HAP-1 (cell line): Measurements from ENCODE around the gene IL20RB.

Experiments
- DNase-seq, 2 experiments: peaks; one replicate each; pipeline ENCODE4 v3.0.0-alpha.2; 2016 to 2020; ENCODE audit warnings: low spot score in 2 of 2
- H3K27me3 ChIP-seq: fragments of 250-450 bp; sonication (Bioruptor Pico); 2 replicates; pipeline ENCODE4 v1.5.1; 2020; ENCODE audit warnings: low read depth, mild to moderate bottlenecking, moderate library complexity
- H3K36me3 ChIP-seq: fragments of 250-450 bp; sonication (Bioruptor Pico); replicated peaks from 2 replicates; pipeline ENCODE4 v1.5.1; 2020; ENCODE audit warnings: mild to moderate bottlenecking
- H3K4me1 ChIP-seq: fragments of 250-450 bp; sonication (Bioruptor Pico); 2 replicates; pipeline ENCODE4 v1.5.1; 2020; ENCODE audit warnings: mild to moderate bottlenecking
- H3K4me3 ChIP-seq: fragments of 250-450 bp; sonication (Bioruptor Pico); 2 replicates; pipeline ENCODE4 v1.5.1; 2020; ENCODE audit warnings: mild to moderate bottlenecking, moderate library complexity
- H3K9me3 ChIP-seq: fragments of 250-450 bp; sonication (Bioruptor Pico); 2 replicates; pipeline ENCODE4 v1.5.1; 2020; ENCODE audit warnings: mild to moderate bottlenecking, moderate library complexity
- in situ Hi-C: fragments of 300-500 bp; cut with MboI; formaldehyde crosslinking; loops from 3 replicates; pipeline ENCODE4 v1.14.3; 2020; ENCODE audit warnings: low sequenced_read_pairs, inconsistent platforms, mixed read lengths

Gene IL20RB

DNA sequence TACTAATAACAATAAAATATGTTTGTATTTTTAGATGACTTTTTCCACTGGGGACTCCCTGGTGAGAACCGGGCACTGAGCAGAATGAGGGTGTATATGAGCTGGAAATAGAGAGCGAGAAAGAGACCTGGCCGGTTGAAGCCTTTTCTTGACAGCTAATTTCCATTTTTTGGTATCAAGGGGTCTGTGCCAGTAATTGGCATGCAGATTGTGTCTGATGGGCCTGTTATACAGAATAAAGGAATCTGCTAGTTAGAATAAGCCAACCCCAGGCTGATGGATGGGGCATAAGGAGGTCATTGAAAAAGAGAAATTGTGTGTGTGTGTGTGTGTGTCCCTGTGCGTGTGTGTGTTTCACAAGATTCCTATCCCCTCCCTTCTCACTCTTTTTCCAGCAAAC, 83.9 kb downstream of the IL20RB start:
- H3K4me1 ChIP-seq = no peaks in the 10 kb centered on the region
- no peaks in the 10 kb centered on the region for H3K36me3 ChIP-seq
- in situ Hi-C loops = no loop called here
- no peak overlapping the region for H3K4me3 ChIP-seq
- H3K27me3 ChIP-seq = no peaks in the 10 kb centered on the region
- DNase-seq = no peak
- H3K9me3 ChIP-seq = no peaks in the 10 kb centered on the region

- Histone ChIP-seq H3K27me3 (no peaks in the 10 kb centered on the region), H3K4me1 (no peaks in the 10 kb centered on the region), H3K9me3 (no peaks in the 10 kb centered on the region), H3K36me3 (no peaks in the 10 kb centered on the region), H3K4me3 (no peak overlapping the region)
- in situ Hi-C loops = no loop called here
- DNase-seq = no peak
Measured at GRCh38 chr3:137046747-137047146, 89.0 kb downstream of the IL20RB start.

DNA sequence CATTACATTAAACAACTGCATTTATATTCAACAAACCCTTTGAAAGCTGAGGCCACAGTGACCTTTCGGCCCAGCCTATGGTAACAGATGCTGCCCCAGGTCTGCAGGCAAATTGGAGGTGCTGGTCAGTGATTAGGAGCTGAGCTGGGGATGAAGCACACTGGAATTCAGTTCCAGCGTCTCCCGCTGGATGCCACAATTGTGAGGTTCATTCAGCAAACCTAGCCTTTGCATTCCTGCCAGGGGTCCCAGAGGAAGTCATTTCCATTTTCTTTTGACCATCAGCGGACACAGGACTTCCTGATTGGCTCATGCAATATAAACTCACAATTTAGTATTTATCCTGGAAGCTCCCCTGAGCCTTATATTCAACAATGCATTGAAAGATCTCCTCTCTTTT, 89.5 kb downstream of the IL20RB start:
- Histone ChIP-seq H3K4me3 (no peak overlapping the region), H3K36me3 (no peaks in the 10 kb centered on the region), H3K9me3 (no peaks in the 10 kb centered on the region), H3K27me3 (no peaks in the 10 kb centered on the region), H3K4me1 (no peaks in the 10 kb centered on the region)
- no peak for DNase-seq
- in situ Hi-C loops = no loop called here

DNA sequence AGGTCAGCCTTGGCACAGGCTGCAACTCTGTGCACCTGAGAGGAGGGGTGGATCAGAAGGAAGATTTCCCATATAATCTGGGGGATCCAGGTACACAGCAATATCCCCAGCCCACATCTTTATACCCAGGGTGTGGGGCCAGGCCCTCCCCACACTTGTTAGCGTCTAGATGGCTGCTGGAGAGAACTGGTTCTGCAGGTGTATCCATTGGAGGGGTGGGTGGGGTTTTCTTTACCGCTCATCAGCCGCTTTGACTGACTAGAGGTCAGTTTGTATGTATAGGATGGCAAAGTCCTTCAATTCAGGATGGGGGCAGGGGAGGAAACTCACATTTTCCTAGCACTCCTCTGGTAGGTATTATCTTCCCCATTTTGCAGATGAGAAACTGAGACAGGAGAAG, 92.5 kb downstream of the IL20RB start:
- Histone ChIP-seq H3K9me3 (no peaks in the 10 kb centered on the region), H3K4me1 (no peaks in the 10 kb centered on the region), H3K36me3 (no peaks in the 10 kb centered on the region), H3K4me3 (no peak overlapping the region), H3K27me3 (no peaks in the 10 kb centered on the region)
- in situ Hi-C loops = no loop called here
- DNase-seq = no peak

- Histone ChIP-seq H3K27me3 (no peaks in the 10 kb centered on the region), H3K4me1 (no peaks in the 10 kb centered on the region), H3K4me3 (no peak overlapping the region), H3K36me3 (no peaks in the 10 kb centered on the region), H3K9me3 (no peaks in the 10 kb centered on the region)
- no peak for DNase-seq
- in situ Hi-C loops = no loop called here
Measured at GRCh38 chr3:137052298-137052697, 94.5 kb downstream of the IL20RB start.
